Central memory CD8-positive, alpha-beta T cell (primary cell): ENCODE measurements around the gene TXNDC8.

ENCODE experiments used
- ATAC-seq: fragments of 150-1000 bp; cut with Tn5 transposase; replicated peaks from 2 replicates; pipeline ENCODE4 v1.10.0; 2022; ENCODE audit warnings: mild to moderate bottlenecking, moderate FRiP score, moderate number of reproducible peaks; ENCODE audit not compliant: poor library complexity, severe bottlenecking; ENCODE audit errors: extremely low read depth
- DNase-seq, 2 donors: peaks; one replicate each; pipeline ENCODE4 v3.0.0; 2021; ENCODE audit warnings: low spot score in 2 of 2
- H3K27ac Mint-ChIP-seq: one replicate; pipeline ENCODE4 v1.8.0; 2022; ENCODE audit warnings: low read depth, mild to moderate bottlenecking, moderate library complexity, mixed read lengths
- H3K27me3 Mint-ChIP-seq: one replicate; pipeline ENCODE4 v1.8.0; 2022; ENCODE audit warnings: mixed read lengths
- H3K36me3 Mint-ChIP-seq: one replicate; pipeline ENCODE4 v1.8.0; 2022; ENCODE audit warnings: mild to moderate bottlenecking, moderate library complexity, mixed read lengths; ENCODE audit not compliant: insufficient read depth
- H3K4me1 Mint-ChIP-seq: one replicate; pipeline ENCODE4 v1.8.0; 2022; ENCODE audit warnings: mixed read lengths
- H3K4me3 Mint-ChIP-seq: one replicate; pipeline ENCODE4 v1.8.0; 2022; ENCODE audit warnings: mild to moderate bottlenecking, moderate library complexity, mixed read lengths
- H3K9me3 Mint-ChIP-seq: one replicate; pipeline ENCODE4 v1.8.0; 2022; ENCODE audit warnings: mixed read lengths

Gene TXNDC8

DNA sequence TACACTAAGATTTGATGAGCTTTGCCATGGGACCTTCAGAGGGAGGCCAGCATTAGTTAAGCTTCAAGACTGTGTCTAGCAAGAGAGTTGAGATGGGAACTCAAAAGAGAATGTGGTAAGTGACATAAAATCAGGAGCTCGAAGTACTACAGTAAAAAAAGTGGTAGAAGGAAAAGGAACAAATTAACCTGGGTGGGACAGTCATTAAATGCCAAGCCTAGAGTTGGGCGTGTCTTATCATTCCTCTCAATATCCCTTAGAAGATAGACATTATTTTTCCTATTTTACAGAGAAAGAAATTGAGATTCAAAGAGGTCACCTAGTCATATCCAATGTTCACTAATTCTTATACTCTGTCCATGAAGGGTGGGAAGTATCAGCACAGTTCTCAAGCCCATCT is 78.1 kb downstream of the TXNDC8 start:
- Mint-ChIP-seq H3K4me1 (peaks cover 22% of the 10 kb centered on the region), H3K36me3 (peaks cover 6% of the 10 kb centered on the region), H3K9me3 (no peaks in the 10 kb centered on the region), H3K27ac (no peak overlapping the region), H3K27me3 (no peaks in the 10 kb centered on the region), H3K4me3 (no peak overlapping the region)
- no peak for ATAC-seq
- DNase-seq, result no peak

DNA sequence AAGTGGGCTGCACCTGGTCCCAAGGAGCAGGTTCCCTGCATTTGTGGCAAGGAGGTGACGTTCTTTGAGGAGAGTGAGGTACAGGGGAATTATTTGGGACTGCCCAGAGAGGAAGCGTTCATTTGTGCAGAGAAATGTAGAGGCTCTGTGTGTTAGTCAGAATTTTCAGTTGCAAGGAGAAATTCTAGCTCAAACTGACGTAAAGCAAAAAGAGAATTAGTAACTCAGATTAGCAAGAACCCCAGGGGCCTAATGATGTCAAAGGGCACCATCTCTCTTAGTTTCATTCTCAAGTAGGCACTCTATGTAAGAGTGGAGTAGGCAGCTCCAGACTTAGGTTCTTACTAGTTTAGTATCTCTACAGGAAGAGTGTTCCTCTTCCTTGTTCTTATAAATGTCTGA is 79.0 kb downstream of the TXNDC8 start:
- H3K4me1 Mint-ChIP-seq, result peaks cover 28% of the 10 kb centered on the region
- no peak overlapping the region for H3K4me3 Mint-ChIP-seq
- no peak overlapping the region for H3K27ac Mint-ChIP-seq
- ATAC-seq (no peak), DNase-seq (no peak)
- no peaks in the 10 kb centered on the region for H3K27me3 Mint-ChIP-seq
- H3K9me3 Mint-ChIP-seq, result no peaks in the 10 kb centered on the region
- H3K36me3 Mint-ChIP-seq, result peaks cover 6% of the 10 kb centered on the region

DNA sequence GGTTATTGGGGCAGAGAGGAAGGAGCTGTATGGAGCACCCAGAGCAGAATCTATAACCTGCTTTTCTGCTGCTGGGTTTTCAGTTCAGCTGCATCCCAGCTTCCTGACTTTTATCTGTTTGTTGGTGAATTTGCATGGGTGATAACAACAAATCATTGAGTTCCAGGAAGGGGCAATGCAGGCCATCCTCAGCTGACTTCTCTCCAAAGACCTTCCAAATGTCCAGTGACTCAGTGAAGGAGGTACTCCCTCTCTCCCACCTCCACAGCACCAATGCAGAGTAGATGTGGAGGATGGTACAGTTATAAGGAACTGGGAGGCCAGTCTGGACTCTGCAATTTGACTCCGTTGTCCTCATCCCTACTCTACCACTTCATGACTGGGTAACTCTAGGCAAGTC is 79.7 kb downstream of the TXNDC8 start:
- H3K4me3 Mint-ChIP-seq, result peak overlapping the region; percentile 3

DNA sequence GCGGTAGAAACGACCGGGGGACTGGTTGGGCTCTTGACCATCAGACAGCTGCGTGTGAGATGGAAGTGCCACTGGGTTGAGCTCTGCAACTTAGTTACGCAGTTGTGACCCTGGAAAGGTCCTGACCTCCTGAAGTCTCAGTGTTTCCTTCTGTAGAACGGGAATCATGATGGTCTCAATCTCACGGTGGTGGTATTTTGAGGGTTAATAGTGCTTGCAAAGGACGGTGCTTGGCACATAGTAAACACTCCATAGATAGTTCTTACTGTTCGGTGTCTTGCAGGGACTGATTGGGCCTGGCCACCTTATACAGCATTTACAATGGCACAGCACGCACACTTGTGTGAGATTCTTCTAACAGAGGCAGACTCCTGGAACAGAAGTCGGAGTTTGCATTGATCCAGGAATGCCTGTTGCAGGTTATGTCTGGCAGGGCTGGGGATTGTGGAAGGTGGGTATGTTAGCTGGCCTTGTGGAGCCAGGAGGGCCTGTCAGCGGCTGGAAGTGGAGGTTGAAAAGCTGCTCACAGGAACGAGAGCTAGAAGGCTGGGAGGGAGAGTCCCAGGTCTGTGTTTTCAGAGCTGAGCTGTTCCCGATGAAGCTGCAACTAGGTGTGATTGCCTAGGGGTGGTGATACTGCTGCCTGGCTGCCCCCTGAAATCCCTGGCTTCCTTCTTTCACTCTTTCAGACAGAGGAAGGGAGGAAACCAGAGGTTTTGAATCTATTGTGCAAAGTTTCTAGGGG is 80.4 kb downstream of the TXNDC8 start:
- no peaks in the 10 kb centered on the region for H3K9me3 Mint-ChIP-seq
- H3K36me3 Mint-ChIP-seq, result peaks cover 6% of the 10 kb centered on the region
- ATAC-seq, result no peak
- no peaks in the 10 kb centered on the region for H3K27me3 Mint-ChIP-seq
- H3K4me1 Mint-ChIP-seq, result peaks cover 42% of the 10 kb centered on the region
- no peak for DNase-seq
- peak overlapping the region; percentile 96 for H3K4me3 Mint-ChIP-seq
- H3K27ac Mint-ChIP-seq, result peak overlapping the region; percentile 86

More for the DNA sequence above, 79.7 kb downstream of the TXNDC8 start:
- DNase-seq (no peak), ATAC-seq (no peak)
- no peak overlapping the region for H3K27ac Mint-ChIP-seq
- H3K4me1 Mint-ChIP-seq, result peaks cover 36% of the 10 kb centered on the region
- H3K27me3 Mint-ChIP-seq, result no peaks in the 10 kb centered on the region
- no peaks in the 10 kb centered on the region for H3K9me3 Mint-ChIP-seq
- peaks cover 6% of the 10 kb centered on the region for H3K36me3 Mint-ChIP-seq

DNA sequence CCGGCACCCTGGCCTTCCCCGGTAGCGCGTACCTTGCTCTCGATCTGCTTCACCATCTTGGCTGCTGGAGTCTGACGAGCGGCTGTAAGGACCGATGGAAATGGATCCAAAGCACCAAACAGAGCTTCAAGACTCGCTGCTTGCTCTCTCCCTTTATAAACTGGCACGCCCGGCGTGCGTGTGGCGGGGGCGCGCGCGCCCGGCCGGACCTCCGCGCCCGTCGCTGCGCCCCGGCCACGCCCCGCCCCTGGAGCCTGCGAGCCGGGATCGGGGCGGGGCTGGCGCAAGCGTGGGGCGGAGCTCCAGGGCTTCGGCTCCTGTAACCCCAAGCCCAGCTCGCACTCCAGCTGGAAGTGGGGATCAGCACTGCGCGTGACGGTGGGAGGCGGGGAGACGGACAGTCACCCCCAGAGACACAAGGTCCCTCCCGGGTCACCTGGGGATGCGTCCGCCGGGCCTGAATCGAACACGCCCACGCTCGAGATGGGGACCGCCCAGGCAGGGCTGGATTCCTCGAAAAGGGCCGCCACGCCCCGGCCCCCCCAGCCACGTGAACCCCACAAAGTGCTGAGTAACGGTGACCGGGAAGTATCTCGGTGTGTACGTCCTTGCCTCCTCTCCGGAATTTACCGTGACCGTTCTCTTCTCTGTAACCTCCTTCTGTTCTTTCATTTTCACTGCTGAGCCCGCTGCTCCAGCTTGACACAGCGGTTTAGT is 81.1 kb downstream of the TXNDC8 start, which contains the start of gene TXN:
Gene TXN, minus strand, starts transcription at position 128 of the 717 bp plus-strand sequence. Its CDS starts 72 bp downstream, at position 56.
- H3K4me1 Mint-ChIP-seq, result peaks cover 42% of the 10 kb centered on the region

DNA sequence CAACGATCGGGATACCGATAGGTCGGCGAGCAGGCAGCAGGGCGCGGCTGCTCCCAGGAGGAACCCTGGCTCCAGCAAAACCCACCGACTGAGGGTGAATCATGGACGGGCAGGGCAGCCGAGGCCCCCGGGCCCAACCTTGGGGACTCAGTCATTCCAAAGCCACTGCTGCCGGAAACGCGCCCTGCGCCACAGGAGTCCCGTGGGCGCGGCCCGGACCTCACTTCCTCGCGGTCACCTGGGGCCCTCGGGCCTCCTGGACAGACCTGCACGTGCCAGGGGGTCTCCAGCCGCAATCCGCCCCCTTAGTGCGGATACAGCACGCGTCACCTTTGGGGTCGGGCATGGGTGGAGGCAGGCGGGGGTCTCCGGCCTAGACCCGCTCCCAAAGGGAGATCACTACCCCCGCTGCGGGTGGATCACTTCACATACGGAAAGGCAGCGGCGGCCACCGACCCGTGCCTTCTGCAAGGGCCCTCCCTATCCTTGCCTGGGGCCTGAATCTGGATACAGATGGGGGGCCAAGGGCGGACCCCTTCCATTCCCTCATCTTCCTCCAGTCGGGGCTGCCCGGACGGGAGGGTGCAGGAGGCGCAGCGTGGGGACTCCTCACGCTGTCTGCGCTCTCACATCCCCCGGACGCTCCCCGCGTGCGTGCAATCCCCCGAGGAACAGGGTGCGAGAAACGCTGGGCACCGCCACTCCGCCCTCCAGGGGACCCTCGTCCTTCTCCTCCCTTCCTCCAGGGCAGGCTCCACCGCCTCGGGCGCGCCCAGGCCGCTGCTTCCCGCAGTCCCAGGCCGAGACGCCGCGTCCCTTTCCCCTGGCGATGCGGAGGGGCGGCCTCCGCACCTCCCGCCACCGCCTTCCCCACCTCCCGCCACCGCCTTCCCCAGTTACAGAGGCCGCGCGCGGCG is 81.9 kb downstream of the TXNDC8 start:
- Mint-ChIP-seq H3K9me3 (no peaks in the 10 kb centered on the region), H3K27me3 (no peaks in the 10 kb centered on the region), H3K4me1 (peaks cover 42% of the 10 kb centered on the region), H3K4me3 (peak overlapping the region; percentile 96), H3K27ac (peak overlapping the region; percentile 86), H3K36me3 (peaks cover 6% of the 10 kb centered on the region)
- peak; percentile 26 for ATAC-seq
- peak; percentile 14 to 16 for DNase-seq

More for the DNA sequence above, 81.1 kb downstream of the TXNDC8 start, which contains the start of gene TXN:
- H3K4me3 Mint-ChIP-seq, result peak within 1 kb of the TSS; percentile 96
- peak; percentile 55 to 60 for DNase-seq
- H3K27me3 Mint-ChIP-seq, result no peaks in the 10 kb centered on the region
- H3K9me3 Mint-ChIP-seq, result no peaks in the 10 kb centered on the region
- H3K27ac Mint-ChIP-seq, result peak within 1 kb of the TSS; percentile 86
- H3K36me3 Mint-ChIP-seq, result peaks cover 6% of the 10 kb centered on the region
- peak; percentile 71 for ATAC-seq

DNA sequence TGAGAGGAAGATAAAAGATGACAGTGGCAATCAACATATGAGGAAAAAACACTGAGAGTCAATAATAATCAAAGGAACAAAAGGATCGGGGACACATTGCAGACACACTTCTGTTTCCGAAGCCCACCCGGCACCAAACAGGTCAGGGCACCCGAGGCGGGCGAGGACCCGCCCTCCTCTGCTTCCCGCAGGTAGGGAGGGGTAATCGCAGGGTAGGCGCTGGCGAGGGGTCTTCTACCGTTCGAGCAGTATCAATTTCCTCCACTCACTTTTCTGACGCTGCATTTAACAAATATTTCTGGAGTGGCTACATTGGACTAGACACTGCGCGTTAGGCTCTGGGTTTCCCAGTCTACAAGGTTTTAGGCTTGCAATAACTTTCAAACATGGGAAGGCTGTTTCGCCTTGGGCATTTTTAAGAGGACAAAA is 82.6 kb downstream of the TXNDC8 start:
- no peak for DNase-seq

DNA sequence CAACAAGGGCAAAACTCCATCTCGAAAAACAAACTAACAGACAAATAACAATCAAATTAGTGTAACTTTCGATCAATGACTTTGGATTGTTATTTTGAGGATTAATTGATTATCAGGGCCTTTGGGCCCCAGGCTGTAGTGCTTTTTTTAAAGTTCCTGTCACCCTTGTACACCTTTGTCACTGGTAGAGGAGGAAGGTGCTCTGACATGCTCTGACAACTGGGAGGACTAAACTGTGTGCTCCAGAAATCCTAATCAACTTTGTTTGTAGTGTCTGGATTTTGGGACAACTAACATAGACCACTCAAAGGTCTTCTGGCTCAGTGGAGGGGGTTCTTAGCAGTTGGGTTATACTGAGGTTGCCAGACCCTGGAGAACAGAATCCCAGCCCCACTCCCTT is 83.2 kb downstream of the TXNDC8 start:
- Mint-ChIP-seq H3K27ac (peak overlapping the region; percentile 86), H3K27me3 (no peaks in the 10 kb centered on the region), H3K36me3 (peaks cover 8% of the 10 kb centered on the region), H3K9me3 (no peaks in the 10 kb centered on the region), H3K4me1 (peaks cover 42% of the 10 kb centered on the region), H3K4me3 (peak overlapping the region; percentile 96)
- ATAC-seq (no peak), DNase-seq (no peak)

More for the DNA sequence above, 82.6 kb downstream of the TXNDC8 start:
- peaks cover 8% of the 10 kb centered on the region for H3K36me3 Mint-ChIP-seq
- peak overlapping the region; percentile 96 for H3K4me3 Mint-ChIP-seq
- peaks cover 42% of the 10 kb centered on the region for H3K4me1 Mint-ChIP-seq
- H3K27me3 Mint-ChIP-seq, result no peaks in the 10 kb centered on the region
- H3K9me3 Mint-ChIP-seq, result no peaks in the 10 kb centered on the region
- ATAC-seq, result no peak
- peak overlapping the region; percentile 86 for H3K27ac Mint-ChIP-seq
